ENCODE data around the gene CLMN.

DNA sequence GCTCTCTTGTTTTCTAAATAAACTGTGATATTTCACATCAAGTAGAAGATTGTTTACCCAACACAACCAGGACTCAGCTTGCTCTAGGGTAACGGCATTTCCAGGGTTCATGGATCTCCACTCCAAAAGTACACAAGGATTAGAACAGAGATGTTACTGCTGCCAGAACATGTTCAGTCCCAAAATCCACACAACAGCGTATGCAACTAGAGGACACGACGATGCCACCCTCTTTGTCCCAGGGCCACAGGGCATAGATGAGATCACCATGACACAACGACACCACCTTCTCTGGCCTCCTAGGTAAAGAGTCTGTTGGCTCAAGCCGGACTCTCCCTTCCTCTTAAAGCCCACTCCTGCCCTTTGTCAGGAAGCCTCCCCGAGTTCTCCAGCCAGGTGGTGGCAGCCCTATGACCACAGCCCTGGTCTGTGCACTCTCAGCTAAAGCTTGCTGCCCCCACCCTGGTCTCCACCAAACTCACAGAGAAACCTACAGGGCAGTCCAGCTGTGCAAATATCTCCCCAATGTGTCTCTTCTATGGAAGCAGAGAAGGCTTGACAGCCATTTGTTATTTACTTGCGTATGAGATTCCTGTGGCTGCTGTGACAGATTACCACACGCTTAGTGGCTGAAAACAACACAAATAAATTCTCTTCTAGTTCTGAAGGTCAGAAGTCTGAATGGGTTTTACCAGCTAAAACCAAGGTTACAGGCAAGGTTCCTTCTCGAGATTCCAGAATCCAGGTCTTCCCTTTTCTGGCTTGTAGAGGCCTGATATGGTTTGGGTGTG lies 10.3 kb downstream of the CLMN start:
- TF ChIP-seq, protein P1, sequence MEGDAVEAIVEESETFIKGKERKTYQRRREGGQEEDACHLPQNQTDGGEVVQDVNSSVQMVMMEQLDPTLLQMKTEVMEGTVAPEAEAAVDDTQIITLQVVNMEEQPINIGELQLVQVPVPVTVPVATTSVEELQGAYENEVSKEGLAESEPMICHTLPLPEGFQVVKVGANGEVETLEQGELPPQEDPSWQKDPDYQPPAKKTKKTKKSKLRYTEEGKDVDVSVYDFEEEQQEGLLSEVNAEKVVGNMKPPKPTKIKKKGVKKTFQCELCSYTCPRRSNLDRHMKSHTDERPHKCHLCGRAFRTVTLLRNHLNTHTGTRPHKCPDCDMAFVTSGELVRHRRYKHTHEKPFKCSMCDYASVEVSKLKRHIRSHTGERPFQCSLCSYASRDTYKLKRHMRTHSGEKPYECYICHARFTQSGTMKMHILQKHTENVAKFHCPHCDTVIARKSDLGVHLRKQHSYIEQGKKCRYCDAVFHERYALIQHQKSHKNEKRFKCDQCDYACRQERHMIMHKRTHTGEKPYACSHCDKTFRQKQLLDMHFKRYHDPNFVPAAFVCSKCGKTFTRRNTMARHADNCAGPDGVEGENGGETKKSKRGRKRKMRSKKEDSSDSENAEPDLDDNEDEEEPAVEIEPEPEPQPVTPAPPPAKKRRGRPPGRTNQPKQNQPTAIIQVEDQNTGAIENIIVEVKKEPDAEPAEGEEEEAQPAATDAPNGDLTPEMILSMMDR (IDR thresholded peaks at IDR 0.05; ENCODE audit: poor library complexity): no peak
- no peak for TF ChIP-seq EZH2 (IDR thresholded peaks at IDR 0.05; ENCODE audit: borderline replicate concordance)
